D341Med (cell line): ENCODE data around the gene GMPPB.
"Not testable (repeated sequence)": the region's sequence is repeated elsewhere in the genome, so short reads cannot be mapped to it uniquely, and the experiment has no call there.

Experiments used
- DNase-seq: peaks from one replicate; pipeline ENCODE4 v3.0.0; 2012; ENCODE audit warnings: low spot score

GMPPB gene

DNA sequence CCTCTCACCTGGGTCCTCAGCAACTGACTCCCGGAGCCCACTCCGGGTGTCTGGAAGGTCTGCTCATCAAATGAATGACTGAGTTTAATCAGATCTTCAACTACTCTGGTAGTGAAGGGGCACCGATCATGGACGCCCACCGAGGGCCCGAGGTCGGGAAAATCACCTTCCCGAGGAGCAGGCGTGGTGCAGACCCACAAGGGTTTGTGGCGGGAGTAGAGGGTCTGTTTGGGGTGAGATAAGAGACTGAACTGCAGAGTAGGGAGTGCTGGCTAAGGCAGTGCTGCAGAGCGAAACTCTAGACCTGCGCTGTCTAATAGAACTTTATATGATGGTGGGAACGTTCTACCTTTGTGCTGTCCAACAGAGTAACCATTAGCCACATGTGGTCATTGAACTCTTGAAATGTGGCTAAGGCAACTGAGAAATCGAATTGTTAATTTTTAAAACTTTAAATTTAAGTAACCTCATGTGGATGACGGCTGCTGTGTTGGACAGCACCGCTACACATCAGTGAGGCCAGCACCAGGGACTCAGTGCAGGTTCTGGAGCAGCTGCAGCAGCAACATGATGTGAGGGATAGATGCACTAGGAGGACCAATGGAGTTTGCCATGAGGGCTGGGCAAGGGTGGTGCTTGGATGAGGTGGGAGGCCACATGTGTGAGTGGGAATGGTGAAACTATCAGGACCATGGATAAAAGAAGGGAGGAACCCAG is 33.7 kb downstream of the GMPPB start:
- DNase-seq, result not testable (repeated sequence)

DNA sequence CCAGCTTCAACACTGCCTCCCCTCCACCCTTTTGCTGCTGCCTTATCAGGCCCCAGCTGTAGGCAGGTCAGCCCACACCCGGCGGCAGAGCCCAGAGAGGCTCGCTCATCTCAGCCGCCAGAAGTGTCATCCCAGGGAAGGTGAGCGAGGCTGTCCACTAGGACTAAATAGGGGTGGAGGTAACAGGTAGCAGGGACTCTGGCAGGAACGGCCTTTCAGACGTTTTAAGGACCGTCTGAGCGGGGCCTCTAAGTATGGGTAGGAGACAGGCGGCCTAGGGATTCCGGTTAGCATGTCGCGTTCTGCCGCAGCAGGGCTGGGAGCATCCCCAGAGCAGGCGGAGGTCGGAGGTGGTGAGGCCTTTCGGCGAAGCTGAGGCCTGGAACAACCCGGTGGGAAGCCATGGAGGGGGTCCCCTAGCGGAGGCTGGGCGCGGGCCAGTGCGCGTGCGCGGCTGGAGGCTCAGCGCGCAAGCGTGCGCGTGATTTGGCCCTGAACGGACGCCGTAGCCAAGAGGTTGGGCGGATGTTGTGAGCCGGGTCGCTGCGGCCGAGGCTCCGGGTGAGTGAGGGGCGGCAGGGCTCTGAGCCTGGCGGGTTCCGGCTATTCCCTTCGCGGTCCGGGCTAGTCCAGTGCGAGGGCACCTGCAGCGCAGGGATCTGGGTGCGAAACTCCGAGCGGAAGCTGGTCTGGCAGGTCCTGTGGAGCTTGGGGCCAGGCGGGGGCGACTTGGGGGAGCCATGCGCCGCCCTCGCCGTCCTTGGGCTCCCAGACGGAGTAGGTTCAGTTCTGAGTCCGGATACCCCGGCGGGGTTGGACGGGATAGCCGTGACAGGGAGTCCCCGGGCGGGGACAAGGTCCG is 34.5 kb downstream of the GMPPB start, which contains the start of the genes MST1 and RNF123:
Gene MST1 (minus strand): TSS at position 429 of the 862 bp plus-strand sequence. CDS start 783 bp downstream, outside the sequence.
Gene RNF123 (plus strand): TSS at position 512 of the 862 bp plus-strand sequence. CDS start 1,609 bp downstream, outside the sequence.
- DNase-seq, result peak; percentile 97

DNA sequence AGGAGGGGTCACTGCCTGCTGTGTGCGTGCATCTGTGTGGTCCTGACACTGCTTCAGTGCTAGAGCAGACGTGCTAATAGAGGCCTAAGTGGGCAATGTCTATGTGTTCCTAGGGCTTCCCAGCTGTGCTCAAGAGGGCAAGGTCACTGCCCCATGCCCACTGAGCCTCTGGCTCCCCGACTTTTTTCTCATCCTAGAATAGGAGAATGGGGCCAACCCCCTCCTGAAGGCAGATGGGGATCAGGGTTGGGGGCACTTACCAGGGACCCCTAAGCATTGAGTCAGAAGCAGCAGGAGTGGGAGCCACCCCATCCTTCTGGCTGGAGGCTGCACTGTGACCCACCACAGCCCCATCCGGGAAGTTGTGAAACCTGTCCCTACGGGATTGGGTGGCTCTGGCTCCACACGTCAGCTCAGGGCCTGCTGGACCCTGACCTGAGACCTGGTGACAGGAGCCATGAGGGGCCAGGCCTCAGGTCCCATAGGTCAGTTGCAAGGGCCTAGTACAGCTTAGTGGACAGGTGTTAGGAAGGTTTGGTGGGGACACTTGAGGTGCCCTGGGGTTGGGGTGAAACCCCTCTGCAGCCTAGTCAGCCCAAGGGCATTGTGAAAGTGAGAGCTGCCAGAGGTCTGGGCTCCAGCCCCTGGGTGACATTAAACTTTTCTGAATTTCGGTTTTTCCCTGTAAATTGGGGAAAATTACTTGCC is 35.3 kb downstream of the GMPPB start:
- DNase-seq, result not testable (repeated sequence)

DNA sequence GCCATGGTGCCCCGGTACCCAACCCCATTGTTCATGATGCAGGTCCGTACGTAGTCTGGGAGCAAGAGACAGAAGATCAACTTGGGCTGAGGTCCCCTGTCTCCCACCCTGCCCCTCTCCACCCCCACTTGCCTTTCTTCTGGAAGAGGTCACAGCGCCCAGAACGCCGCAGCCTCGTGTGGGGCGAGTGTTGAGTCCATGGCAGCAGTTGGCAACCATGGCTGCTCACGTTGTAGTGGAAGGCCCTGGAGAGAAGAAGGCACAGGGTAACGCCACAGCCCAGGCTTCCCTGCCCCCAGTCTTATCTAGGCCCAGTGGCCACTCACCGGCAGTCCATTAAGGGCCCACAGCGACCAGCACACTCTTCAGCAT is 36.3 kb downstream of the GMPPB start:
- not testable (repeated sequence) for DNase-seq

DNA sequence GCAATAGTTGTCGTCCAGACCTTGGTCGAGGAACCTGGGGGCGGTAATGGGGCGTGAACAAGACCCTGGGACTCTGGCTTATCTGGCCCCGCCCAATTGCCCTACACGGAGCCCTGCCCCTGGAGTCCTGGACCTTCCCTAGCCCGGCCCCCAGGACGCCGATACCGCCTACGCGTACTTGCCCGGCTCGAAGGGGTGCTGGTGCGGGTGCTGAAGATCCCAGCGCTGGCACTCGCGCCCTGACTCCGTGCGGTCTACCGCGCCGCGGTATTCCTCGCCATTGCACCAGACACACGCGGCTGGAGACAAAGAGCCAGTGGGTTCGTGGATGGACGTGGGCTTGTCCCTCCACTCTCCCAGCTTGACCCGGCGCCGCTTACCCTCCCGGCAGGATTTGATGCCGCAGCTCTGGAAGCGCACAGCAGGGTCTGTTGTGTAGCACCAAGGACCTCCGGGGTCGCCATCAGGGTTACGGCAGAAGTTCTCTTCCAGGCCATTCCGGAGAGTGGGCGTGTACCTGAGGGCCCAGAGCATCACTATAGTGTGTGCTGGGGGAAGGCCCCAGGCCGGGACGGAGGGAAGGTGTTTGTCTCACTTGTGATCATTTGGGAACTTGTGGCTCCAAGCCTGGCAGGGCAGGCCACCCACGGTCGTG is 36.9 kb downstream of the GMPPB start:
- not testable (repeated sequence) for DNase-seq

DNA sequence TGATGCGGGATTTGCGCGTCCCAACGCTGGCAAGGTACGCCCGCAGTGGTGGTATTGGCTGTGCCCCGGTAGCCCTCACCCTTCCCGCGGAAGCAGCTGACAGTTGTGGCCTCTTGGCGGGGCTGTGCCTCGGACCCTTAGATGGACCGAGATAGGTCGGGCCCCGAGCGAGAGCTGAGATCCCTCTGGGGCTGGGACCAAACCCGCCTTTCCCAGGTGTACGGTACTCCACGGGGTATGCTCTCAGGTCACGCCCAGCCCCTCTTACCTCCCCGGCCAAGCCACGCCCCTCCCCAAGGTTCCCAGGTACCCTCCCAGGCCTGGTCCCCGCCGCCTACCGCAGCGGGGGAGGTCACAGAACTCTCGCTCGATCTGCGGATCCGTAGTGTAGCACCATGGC is 37.4 kb downstream of the GMPPB start:
- DNase-seq, result not testable (repeated sequence)

DNA sequence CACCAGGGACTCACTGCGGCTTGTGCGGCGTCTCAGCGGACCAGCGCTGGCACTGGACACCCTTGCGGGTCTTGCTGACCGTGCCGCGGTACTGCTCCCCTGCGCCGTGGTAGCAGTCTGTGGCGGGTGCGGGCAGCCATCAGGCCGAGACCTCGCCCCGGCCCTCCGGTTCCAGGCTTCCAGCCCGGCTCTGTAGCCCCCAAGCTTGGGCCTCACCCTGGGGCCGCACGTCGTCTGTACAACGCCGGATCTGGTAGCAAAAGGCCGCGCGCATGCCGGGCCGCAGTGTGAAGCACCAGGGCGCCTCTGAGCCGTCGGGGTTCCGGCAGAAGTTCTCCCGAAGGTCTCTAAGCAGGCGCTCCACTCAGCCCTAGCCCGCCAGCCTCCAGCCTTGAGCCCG is 37.9 kb downstream of the GMPPB start:
- not testable (repeated sequence) for DNase-seq

DNA sequence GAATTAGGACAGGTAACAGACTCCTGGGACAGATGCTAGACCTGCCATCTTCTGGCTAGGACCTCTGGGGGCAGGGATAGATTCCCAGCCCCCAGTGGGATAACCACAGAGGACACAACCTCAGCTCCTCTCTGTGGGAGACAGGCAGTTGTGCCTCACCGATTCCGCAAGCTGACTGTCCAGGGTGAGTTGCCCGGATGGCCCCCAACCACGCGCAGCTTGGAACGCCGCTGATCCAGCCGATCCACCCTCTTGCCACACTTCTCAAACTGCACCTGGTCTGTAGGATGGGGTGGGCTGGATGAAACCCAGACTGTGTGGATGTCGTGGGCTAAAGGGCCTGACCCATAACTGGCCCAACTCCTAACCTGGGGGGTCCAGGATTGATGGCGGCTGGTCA is 38.6 kb downstream of the GMPPB start:
- not testable (repeated sequence) for DNase-seq

DNA sequence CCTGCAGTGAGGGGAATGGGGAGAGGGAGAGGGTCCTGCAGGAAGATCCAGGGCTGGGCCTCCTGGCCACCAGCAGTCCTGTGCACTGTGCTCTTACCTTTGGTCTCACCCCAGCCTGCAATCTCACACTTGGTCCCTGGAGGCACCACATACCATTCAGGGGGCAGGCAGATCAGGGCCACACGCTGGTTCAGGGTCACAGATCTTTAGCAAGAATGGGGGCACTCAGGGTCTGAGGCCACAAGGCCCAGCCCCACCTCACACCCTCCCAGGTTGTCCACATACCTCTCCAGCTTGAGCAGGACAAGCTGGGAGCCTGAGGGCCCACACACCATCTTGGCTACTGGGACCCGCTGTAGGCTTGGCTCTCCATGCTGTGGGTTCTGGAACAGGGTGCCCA is 39.3 kb downstream of the GMPPB start:
- DNase-seq, result not testable (repeated sequence)

DNA sequence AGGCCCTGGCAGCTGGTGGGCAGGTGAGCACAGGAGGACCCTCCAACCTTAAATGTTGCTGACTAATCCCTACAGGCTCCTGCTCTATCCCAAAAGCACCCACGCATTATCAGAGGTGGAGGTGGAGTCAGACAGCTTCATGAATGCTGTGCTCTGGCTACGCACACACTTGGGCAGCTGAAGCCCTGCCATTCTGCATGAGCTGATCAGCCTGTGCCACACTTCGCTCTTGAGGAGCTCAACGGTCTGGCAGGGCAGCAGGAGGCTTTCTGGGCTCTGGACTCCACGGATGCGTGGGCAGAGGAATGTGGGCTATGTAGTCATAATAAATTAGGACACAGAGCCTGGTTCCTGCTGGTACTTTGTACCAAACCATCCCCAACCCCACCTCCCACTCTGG is 40.6 kb downstream of the GMPPB start:
- DNase-seq, result no peak

DNA sequence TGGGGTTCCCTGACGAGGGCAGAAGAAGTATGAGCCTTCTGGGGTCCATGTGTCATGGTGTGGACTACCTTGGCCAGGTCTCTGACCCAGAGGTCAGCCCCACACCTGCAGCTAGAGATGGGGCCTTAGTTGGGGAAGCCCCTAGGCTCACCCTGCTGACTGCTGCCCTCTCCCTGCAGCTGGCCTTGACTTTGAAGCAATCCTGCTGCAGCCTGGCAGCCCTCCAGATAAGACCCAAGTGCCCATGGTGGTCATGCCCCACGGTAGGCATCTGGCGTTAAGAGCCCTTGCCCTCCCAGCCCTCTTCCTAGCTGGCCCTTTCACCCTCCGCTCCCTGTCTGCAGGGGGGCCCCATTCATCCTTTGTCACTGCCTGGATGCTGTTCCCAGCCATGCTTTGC is 42.2 kb downstream of the GMPPB start:
- DNase-seq, result no peak

DNA sequence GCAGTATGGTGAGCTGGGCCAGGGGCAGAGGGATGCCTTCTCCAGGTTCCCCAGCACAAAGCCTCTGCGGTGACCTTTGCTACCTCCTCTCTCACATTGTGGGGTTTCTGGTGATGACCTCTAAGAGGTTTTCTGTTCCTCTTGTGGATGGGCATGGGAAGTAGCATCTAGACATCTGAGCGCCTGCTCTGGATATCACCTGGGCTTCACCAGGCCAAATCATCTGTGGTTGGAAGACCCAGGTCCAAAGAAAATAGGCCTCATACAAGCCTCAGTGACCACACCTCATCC is 42.6 kb downstream of the GMPPB start:
- DNase-seq, result no peak

DNA sequence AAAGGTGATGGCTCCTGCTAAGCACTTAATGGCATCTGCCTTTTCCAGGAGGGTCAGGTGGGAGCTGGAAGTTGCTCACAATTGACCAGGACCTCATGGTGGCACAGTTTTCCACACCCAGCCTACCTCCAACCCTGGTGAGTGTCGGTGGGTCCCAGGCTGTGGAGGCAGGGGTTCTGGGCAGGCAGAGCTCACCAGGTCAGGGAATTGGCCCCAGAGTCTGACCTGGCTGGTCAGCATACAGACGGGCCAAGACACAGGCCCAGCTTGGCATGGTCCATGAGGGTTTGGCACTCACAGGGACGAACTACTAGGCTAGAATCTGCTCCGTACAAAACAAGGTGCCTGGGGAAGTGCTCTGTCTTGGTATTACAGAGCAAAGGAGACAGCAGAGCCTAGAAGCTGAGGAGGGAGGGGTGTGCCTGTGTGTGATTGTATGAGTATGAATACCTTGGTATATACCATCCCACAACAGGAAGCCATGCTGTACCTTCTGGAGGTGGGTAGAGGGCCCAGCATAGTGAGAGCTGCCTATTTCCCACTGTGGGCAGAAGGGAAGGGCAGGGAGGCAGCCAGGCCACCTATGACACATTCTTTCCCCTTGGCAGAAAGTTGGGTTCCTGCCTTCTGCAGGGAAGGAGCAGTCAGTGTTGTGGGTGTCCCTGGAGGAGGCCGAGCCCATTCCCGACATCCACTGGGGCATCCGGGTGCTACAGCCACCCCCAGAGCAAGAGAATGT is 43.1 kb downstream of the GMPPB start:
- DNase-seq, result no peak

DNA sequence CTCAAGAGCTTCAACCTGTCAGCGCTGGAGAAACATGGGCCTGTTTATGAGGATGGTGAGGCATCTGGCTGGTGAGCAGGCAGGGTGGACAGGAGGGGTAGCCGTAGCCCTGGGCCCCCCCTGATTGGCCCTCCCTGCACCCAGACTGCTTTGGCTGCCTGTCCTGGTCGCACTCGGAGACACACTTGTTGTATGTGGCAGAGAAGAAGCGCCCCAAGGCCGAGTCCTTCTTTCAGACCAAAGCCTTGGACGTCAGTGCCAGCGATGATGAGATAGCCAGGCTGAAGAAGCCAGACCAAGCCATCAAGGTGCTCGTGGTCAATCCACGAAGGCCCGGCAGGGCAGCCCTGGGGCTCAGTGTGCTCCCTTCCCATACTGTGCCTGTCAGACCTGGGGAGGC is 47.8 kb downstream of the GMPPB start:
- no peak for DNase-seq

DNA sequence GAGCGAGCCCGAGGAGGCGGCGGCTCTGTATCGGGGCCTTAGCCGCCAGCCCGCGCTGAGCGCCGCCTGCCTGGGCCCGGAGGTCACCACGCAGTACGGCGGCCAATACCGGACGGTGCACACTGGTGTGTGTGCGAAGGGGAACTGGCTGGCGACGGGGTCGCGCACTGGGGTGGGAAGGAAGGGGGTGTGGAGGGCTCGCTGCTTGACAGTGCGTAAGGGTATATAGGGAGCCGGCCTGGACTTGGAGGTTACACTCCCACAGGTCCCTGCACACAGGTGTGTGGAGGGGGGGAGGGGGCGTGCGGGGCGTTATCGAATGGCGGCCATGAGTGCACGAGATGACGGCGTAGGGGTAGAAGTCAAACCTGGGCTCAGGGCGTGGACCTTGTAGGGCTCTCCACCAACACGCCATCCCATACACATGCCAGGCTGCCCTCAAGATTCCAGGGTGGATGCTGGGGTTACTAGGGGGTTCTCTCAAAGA is 49.2 kb downstream of the GMPPB start:
- no peak for DNase-seq

DNA sequence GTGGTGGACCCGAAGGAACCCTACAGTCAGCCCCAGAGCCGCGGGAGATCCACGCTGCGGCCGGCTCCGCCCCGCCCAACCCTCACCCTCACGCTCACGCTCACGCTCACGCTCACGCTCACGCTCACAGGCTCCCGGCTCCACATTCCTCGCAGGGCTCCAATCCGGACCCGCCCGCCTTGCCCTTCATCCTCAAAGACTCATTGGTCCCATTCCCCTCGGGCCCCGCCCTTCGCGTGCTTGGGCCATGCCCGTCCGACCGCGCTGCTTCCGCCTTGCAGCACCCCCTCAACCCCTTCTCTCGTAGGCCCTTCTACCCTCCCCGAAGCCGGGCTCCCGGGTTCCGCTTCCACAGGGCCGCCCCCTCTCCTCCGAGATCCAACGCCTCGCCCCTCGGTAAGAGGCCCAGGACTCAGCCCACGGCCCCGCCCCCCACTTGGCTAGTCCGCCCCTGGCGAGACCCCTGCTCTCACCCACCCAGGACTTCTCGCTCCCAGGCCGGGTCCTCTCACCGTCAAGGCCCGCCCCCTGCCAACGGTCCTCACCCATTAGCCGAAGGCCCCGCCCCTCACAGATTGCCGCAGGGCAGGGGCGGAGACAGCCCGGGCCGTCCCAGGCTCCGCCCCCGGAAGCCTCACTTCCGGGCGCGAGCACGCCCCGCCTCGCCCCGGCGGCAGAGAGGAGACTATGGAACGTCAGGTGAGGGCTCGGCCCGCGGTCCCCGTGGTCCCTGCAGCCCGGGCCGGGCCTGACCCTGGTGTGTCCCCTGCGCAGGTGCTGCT is 49.8 kb downstream of the GMPPB start, which contains the start of gene APEH:
Gene APEH (plus strand): TSS at position 637 of the 782 bp plus-strand sequence. CDS start 51 bp downstream, at position 688.
- peak; percentile 99 for DNase-seq

DNA sequence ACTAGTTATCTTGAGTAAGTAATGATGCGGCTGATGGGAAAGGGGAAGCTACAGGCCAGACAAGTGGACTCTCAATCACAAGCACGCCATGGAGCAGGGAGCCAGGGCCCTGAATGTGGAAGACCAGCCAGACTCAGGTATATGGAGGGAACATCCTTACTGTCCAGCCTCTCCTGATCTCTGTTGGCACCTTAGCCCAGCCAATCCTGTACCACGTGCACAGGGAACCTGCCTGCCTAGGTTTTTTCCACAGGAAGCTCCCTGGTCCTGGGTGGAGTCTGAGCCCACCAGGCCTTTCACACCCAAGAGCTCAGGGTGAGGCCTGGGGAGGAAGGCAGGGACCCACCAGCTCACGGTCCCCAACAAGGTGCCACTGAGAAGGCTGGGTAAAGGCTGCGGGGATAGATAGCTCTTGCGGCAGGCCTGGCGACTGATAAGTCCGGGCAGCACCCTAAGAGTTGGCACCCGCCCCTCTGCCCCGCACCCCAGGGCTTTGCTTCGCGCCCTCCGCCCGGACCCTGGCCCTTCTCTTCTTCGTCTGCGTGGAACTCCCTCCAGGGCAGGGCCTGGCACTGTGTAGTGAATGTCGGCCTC is 50.5 kb downstream of the GMPPB start:
- DNase-seq, result no peak

DNA sequence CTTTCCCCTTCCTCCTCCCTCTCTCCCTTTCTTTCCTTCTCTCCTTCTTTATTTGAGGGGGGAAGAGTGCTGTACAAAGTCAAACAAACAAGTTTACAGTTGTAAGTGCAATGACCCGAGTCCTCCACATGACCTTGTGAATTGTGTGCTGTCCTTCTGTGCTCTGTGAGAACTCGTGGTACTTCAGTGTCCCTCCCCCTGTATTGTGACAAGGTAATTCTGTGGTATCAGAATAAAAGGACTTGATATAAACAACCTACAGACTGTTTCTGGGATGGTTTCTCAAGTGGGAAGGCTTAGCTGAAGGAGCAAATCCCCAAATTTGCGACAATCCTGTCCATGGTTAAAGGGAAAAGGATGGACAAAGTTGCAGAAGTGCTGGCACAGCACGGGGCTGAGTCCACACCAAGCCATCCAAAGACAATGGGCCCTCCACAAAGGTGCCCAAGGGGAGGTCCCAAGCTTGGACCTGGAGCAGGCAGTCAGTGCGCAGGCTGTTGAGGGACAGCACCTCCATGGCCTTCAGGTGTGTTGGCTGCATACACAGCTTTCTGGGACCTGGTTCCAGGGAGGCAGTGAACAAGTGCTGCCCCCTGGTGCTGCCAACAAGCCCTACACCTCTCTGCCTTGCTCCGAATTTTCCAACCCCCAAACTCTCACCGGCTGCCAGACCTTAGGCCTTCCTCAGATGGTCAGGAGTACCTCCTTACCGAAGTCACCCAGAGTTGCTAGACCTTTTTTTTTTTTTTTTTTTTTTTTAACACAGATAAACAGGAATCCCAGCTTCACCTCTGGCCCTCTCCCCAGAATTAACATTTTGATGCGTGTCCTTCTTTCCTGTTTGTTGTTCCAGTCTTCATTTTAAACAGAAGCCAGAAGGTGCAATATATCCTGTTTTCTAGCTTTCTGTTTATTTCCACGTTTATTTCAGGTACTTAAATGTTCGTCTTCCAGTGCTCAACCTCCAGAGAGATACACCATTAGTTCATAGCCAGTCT is 52.2 kb downstream of the GMPPB start:
- DNase-seq, result peak; percentile 85

DNA sequence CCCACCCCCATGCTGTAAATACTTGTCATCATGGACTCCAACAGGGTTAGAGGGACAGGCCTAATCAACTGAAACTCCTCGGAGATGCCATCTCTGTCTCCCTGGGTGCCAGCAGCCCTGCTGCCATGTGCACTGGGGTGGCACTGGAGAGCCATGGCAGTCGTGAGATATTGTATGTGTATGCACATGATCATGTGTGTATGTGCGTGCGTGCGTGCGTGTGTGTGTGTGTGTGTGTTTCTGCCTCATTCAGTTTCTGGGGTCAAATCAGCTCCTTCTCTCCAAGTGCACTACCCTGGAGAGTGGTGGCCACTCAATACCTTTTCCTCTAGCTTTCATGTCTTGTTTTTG is 52.8 kb downstream of the GMPPB start:
- DNase-seq, result no peak
